Measurements from ENCODE around the gene CSRNP3.

The CSRNP3 gene

GRCh38 chr2:165725421-165725820, 255.9 kb downstream of the CSRNP3 start:
- TF ChIP-seq TAF1 (IDR thresholded peaks at IDR 0.05; ENCODE audit: low read depth) (no peak), NFIC (IDR thresholded peaks at IDR 0.05) (no peak), ZBTB7A (IDR thresholded peaks at IDR 0.05; ENCODE audit: low read depth) (no peak), EGR1 (IDR thresholded peaks at IDR 0.05) (no peak), USF1 (IDR thresholded peaks at IDR 0.05) (no peak), RAD21 (IDR thresholded peaks at IDR 0.05; ENCODE audit: low read depth) (no peak), FOXM1 (IDR thresholded peaks at IDR 0.05; ENCODE audit: borderline replicate concordance, low read depth) (no peak), TEAD4 (IDR thresholded peaks at IDR 0.05) (no peak)
